Mesodermal cell (in vitro differentiated cells): ENCODE data around the gene ALDH3B1. TPM values are rescaled to one million over a fixed set of nuclear protein-coding genes. Genes with fewer than 3 reads are reported as not detected.
"Not testable (repeated sequence)": the region's sequence is repeated elsewhere in the genome, so short reads cannot be mapped to it uniquely, and the experiment has no call there.

Source experiments
- H3K27ac ChIP-seq: 2 replicates; pipeline ENCODE4 v1.7.0; 2013; ENCODE audit warnings: mild to moderate bottlenecking, low read depth, low read length, moderate library complexity; ENCODE audit not compliant: severe bottlenecking
- H3K36me3 ChIP-seq: 2 replicates; pipeline ENCODE4 v1.7.1; 2013; ENCODE audit warnings: mild to moderate bottlenecking, low read length, moderate library complexity; ENCODE audit not compliant: control insufficient read depth, insufficient read depth
- H3K4me1 ChIP-seq: one replicate; pipeline ENCODE4 v1.7.1; 2013; ENCODE audit warnings: mild to moderate bottlenecking, low read length; ENCODE audit not compliant: insufficient read depth, control insufficient read depth, poor library complexity, severe bottlenecking
- H3K4me3 ChIP-seq: 2 replicates; pipeline ENCODE4 v1.7.0; 2013; ENCODE audit warnings: low read length, control low read depth, mild to moderate bottlenecking; ENCODE audit not compliant: insufficient read depth, poor library complexity, severe bottlenecking; ENCODE audit errors: extremely low read depth
- H3K9me3 ChIP-seq: 2 replicates; pipeline ENCODE4 v1.7.1; 2013; ENCODE audit warnings: mild to moderate bottlenecking, low read length, moderate library complexity; ENCODE audit not compliant: control insufficient read depth
- WGBS, 2 experiments: methylation state at CpG; one replicate each; pipeline ENCODE4 v1.1.5; 2013; ENCODE audit warnings: missing lambda C conversion rate in 2 of 2; ENCODE audit not compliant: insufficient coverage in 2 of 2; 5-methylcytosine and 5-hydroxymethylcytosine counted together
- polyA plus RNA-seq, 2 experiments: library from polyadenylated mRNA; stranded (reverse); fragments of 50-300 nt; gene quantifications; one replicate each; pipeline ENCODE4 v1.2.3, GENCODE V29; 2013

ALDH3B1 gene
- polyA plus RNA-seq (2013, experiment 1 of 2), result 1.1 TPM
- 1.4 TPM for polyA plus RNA-seq (2013, experiment 2 of 2)

- 47 to 61% methylated on average over 29 to 32 of the region's 33 CpGs for WGBS, 2 experiments
- no peak within 1 kb of the TSS for H3K27ac ChIP-seq
- peaks cover 6% of the 10 kb centered on the region for H3K9me3 ChIP-seq
- no peaks in the 10 kb centered on the region for H3K36me3 ChIP-seq
- no peak within 1 kb of the TSS for H3K4me3 ChIP-seq
- H3K4me1 ChIP-seq, result peaks cover 21% of the 10 kb centered on the region
These were observed at the start of gene ALDH3B1 for GRCh38 chr11:68010090-68011041. TSS of gene ALDH3B1 (plus strand) at chr11:68010327. CDS start at chr11:68015298, 4,971 bp downstream.

GRCh38 chr11:67963217-67963616 is 46.9 kb upstream of the ALDH3B1 start:
- not testable (repeated sequence) for H3K36me3 ChIP-seq, H3K27ac ChIP-seq, H3K4me3 ChIP-seq, H3K9me3 ChIP-seq, H3K4me1 ChIP-seq
- WGBS, 2 experiments, result 89 to 92% methylated on average over 4 to 7 of the region's 16 CpGs

GRCh38 chr11:67963879-67964278 is 46.2 kb upstream of the ALDH3B1 start:
- H3K27ac ChIP-seq, H3K4me1 ChIP-seq, H3K36me3 ChIP-seq, H3K4me3 ChIP-seq, H3K9me3 ChIP-seq: not testable (repeated sequence)
- WGBS, 2 experiments, result 74 to 100% methylated on average over 1 to 3 of the region's 6 CpGs

GRCh38 chr11:67964746-67965145 is 45.4 kb upstream of the ALDH3B1 start:
- H3K27ac ChIP-seq, H3K36me3 ChIP-seq, H3K4me1 ChIP-seq, H3K4me3 ChIP-seq, H3K9me3 ChIP-seq: not testable (repeated sequence)

- H3K4me3 ChIP-seq, H3K36me3 ChIP-seq, H3K9me3 ChIP-seq, H3K27ac ChIP-seq, H3K4me1 ChIP-seq: not testable (repeated sequence)
- WGBS, 2 experiments, result 92 to 95% methylated on average over 8 to 16 of the region's 19 CpGs
These were observed 44.2 kb upstream of the ALDH3B1 start for GRCh38 chr11:67965830-67966348.

GRCh38 chr11:67974746-67975145 is 35.4 kb upstream of the ALDH3B1 start:
- H3K4me3 ChIP-seq, H3K36me3 ChIP-seq: not testable (repeated sequence)

GRCh38 chr11:67978766-67979418 is 31.2 kb upstream of the ALDH3B1 start:
- WGBS, 2 experiments, result 80% methylated on average over 13 to 14 of the region's 17 CpGs
- not testable (repeated sequence) for H3K4me1 ChIP-seq, H3K27ac ChIP-seq, H3K4me3 ChIP-seq, H3K36me3 ChIP-seq, H3K9me3 ChIP-seq

More at GRCh38 chr11:67974746-67975145, 35.4 kb upstream of the ALDH3B1 start:
- H3K4me1 ChIP-seq, H3K9me3 ChIP-seq, H3K27ac ChIP-seq: not testable (repeated sequence)
- WGBS, 2 experiments, result 87 to 96% methylated on average over 5 to 11 of the region's 12 CpGs

GRCh38 chr11:67981226-67981625 is 28.9 kb upstream of the ALDH3B1 start:
- not testable (repeated sequence) for H3K4me3 ChIP-seq, H3K4me1 ChIP-seq, H3K36me3 ChIP-seq, H3K9me3 ChIP-seq, H3K27ac ChIP-seq
- 77 to 87% methylated on average over 10 of the region's 10 CpGs for WGBS, 2 experiments

GRCh38 chr11:67982255-67982857 is 27.8 kb upstream of the ALDH3B1 start:
- not testable (repeated sequence) for H3K36me3 ChIP-seq, H3K27ac ChIP-seq, H3K9me3 ChIP-seq, H3K4me1 ChIP-seq, H3K4me3 ChIP-seq
- WGBS, 2 experiments, result 94 to 100% methylated on average over 3 of the region's 17 CpGs

GRCh38 chr11:67983951-67984350 is 26.2 kb upstream of the ALDH3B1 start:
- Histone ChIP-seq H3K4me1 (no peaks in the 10 kb centered on the region), H3K9me3 (no peaks in the 10 kb centered on the region), H3K4me3 (no peak overlapping the region), H3K36me3 (no peaks in the 10 kb centered on the region), H3K27ac (no peak overlapping the region)
- 76% methylated on average over 6 of the region's 29 CpGs for WGBS, 2 experiments
